DOHH2 (cell line): ENCODE measurements around the gene CCDC88A.
"Not testable (repeated sequence)": the region's sequence is repeated elsewhere in the genome, so short reads cannot be mapped to it uniquely, and the experiment has no call there.

Experiments
- EZH2phosphoT487 ChIP-seq: fragments of 200-600 bp; sonication (generic); IDR thresholded peaks from 2 replicates; pipeline ENCODE4 v1.6.1; 2017; ENCODE audit warnings: borderline replicate concordance, mild to moderate bottlenecking, antibody characterized with exemption, low read length, moderate library complexity, mixed read lengths
- TF ChIP-seq, protein P1 (sequence below): fragments of 200-600 bp; sonication (generic); IDR thresholded peaks from one replicate; pipeline ENCODE4 v1.5.1; 2014; ENCODE audit warnings: antibody characterized with exemption, mild to moderate bottlenecking, low read depth, low read length; ENCODE audit not compliant: poor library complexity, severe bottlenecking

DNA sequence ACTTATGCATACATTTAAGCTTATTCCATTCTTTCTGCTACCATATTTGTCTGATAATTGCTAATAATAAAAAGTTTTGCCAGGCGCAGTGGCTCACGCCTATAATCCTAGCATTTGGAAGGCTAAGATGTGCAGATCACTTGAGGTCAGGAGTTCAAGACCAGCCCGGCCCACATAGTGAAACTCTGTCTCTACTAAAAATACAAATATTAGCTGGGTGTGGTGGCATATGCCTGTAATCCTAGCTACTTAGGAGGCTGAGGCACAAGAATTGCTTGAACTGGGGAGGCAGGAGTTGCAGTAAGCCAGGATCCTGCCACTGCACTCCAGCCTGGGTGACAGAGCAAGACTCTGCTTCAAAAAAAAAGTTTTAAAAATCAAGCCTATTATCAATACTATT, 160.1 kb downstream of the CCDC88A start:
- TF ChIP-seq, protein P1, sequence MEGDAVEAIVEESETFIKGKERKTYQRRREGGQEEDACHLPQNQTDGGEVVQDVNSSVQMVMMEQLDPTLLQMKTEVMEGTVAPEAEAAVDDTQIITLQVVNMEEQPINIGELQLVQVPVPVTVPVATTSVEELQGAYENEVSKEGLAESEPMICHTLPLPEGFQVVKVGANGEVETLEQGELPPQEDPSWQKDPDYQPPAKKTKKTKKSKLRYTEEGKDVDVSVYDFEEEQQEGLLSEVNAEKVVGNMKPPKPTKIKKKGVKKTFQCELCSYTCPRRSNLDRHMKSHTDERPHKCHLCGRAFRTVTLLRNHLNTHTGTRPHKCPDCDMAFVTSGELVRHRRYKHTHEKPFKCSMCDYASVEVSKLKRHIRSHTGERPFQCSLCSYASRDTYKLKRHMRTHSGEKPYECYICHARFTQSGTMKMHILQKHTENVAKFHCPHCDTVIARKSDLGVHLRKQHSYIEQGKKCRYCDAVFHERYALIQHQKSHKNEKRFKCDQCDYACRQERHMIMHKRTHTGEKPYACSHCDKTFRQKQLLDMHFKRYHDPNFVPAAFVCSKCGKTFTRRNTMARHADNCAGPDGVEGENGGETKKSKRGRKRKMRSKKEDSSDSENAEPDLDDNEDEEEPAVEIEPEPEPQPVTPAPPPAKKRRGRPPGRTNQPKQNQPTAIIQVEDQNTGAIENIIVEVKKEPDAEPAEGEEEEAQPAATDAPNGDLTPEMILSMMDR, result not testable (repeated sequence)
- not testable (repeated sequence) for TF ChIP-seq EZH2phosphoT487
